ENCODE measurements around the gene HOXB3.
"Not testable (repeated sequence)": the region's sequence is repeated elsewhere in the genome, so short reads cannot be mapped to it uniquely, and the experiment has no call there.

The HOXB3 gene

GRCh38 chr17:48545539-48545938 is 44.5 kb downstream of the HOXB3 start:
- no peak for DNase-seq (ENCODE audit: low read depth)

- DNase-seq (ENCODE audit: low read depth), result no peak
Observed at GRCh38 chr17:48545022-48545375, 45.0 kb downstream of the HOXB3 start, which contains the start of gene HOXB2. Gene HOXB2 (minus strand): TSS chr17:48545109. CDS start chr17:48544911, 198 bp downstream.

GRCh38 chr17:48544349-48545021 is 45.6 kb downstream of the HOXB3 start:
- DNase-seq (ENCODE audit: low read depth), result peak; percentile 23

- no peak for DNase-seq (ENCODE audit: low read depth)
Observed at GRCh38 chr17:48543854-48544348, 46.1 kb downstream of the HOXB3 start.

GRCh38 chr17:48543107-48543853 is 46.8 kb downstream of the HOXB3 start:
- DNase-seq (ENCODE audit: low read depth), result peak; percentile 43

- no peak for DNase-seq (ENCODE audit: low read depth)
Observed at GRCh38 chr17:48542698-48543106, 47.3 kb downstream of the HOXB3 start.

GRCh38 chr17:48542114-48542656 is 47.9 kb downstream of the HOXB3 start:
- DNase-seq (ENCODE audit: low read depth), result peak; percentile 20

- peak; percentile 37 for DNase-seq (ENCODE audit: low read depth)
Observed at GRCh38 chr17:48541577-48542113, 48.4 kb downstream of the HOXB3 start.

- DNase-seq (ENCODE audit: low read depth), result no peak
Observed at GRCh38 chr17:48541036-48541576, 48.9 kb downstream of the HOXB3 start.

GRCh38 chr17:48540213-48540612 is 49.8 kb downstream of the HOXB3 start:
- DNase-seq (ENCODE audit: low read depth), result no peak

- no peak for DNase-seq (ENCODE audit: low read depth)
Observed at GRCh38 chr17:48539177-48539576, 50.9 kb downstream of the HOXB3 start.

GRCh38 chr17:48537316-48537715 is 52.7 kb downstream of the HOXB3 start:
- no peak for DNase-seq (ENCODE audit: low read depth)

- not testable (repeated sequence) for DNase-seq (ENCODE audit: low read depth)
Observed at GRCh38 chr17:48535793-48536559, 54.1 kb downstream of the HOXB3 start.

GRCh38 chr17:48532261-48532660 is 57.8 kb downstream of the HOXB3 start:
- no peak for DNase-seq (ENCODE audit: low read depth)

- DNase-seq (ENCODE audit: low read depth), result no peak
Observed at GRCh38 chr17:48530887-48531272, 59.2 kb downstream of the HOXB3 start, which contains the start of gene HOXB1. Gene HOXB1 (minus strand): TSS chr17:48531011. CDS start chr17:48530904, 107 bp downstream.

GRCh38 chr17:48530208-48530886 is 59.7 kb downstream of the HOXB3 start:
- DNase-seq (ENCODE audit: low read depth), result no peak

GRCh38 chr17:48529683-48530009 is 60.4 kb downstream of the HOXB3 start:
- no peak for DNase-seq (ENCODE audit: low read depth)

GRCh38 chr17:48528936-48529682 is 60.9 kb downstream of the HOXB3 start:
- no peak for DNase-seq (ENCODE audit: low read depth)

- DNase-seq (ENCODE audit: low read depth), result no peak
Observed at GRCh38 chr17:48528153-48528935, 61.7 kb downstream of the HOXB3 start.

- no peak for DNase-seq (ENCODE audit: low read depth)
Observed at GRCh38 chr17:48527547-48527932, 62.5 kb downstream of the HOXB3 start.

All from activated T-cell treated with anti-CD3 and anti-CD28 coated beads for 1 hour (primary cell).